WTC11 (cell line): ENCODE measurements around the gene ESAM. TPM values are rescaled to one million over a fixed set of nuclear protein-coding genes. Genes with fewer than 3 reads are reported as not detected.

Experiments
- AR ChIP-seq: fragments of 250-450 bp; sonication (Bioruptor Pico); IDR thresholded peaks from 2 replicates; pipeline ENCODE4 v1.9.0; 2021; ENCODE audit warnings: mild to moderate bottlenecking
- ATF3 ChIP-seq: sonication (generic); formaldehyde crosslinking; conservative IDR thresholded peaks from 2 replicates; pipeline ENCODE4 v1.8.1; 2022; ENCODE audit warnings: mild to moderate bottlenecking, missing genetic modification reagents
- CREB1 ChIP-seq: sonication (generic); formaldehyde crosslinking; IDR thresholded peaks from 2 replicates; pipeline ENCODE4 v1.8.0; 2023; ENCODE audit warnings: mild to moderate bottlenecking, missing genetic modification reagents
- E2F4 ChIP-seq: sonication (generic); formaldehyde crosslinking; IDR thresholded peaks from 2 replicates; pipeline ENCODE4 v1.8.1; 2022; ENCODE audit warnings: low read depth, mild to moderate bottlenecking, moderate library complexity, missing genetic modification reagents, borderline replicate concordance
- EMX1 ChIP-seq: fragments of 250-450 bp; sonication (Bioruptor Pico); IDR thresholded peaks from 2 replicates; pipeline ENCODE4 v1.8.0; 2021; ENCODE audit warnings: mild to moderate bottlenecking
- FOXP4 ChIP-seq: sonication (generic); formaldehyde crosslinking; IDR thresholded peaks from 2 replicates; pipeline ENCODE4 v1.8.0; 2022; ENCODE audit warnings: mild to moderate bottlenecking, missing genetic modification reagents
- HMGXB4 ChIP-seq: sonication (generic); formaldehyde crosslinking; IDR thresholded peaks from 2 replicates; pipeline ENCODE4 v1.8.1; 2023; ENCODE audit warnings: mild to moderate bottlenecking, moderate library complexity, missing genetic modification reagents
- IRF1 ChIP-seq: sonication (generic); formaldehyde crosslinking; IDR thresholded peaks from 2 replicates; pipeline ENCODE4 v1.8.0; 2023; ENCODE audit warnings: missing genetic modification reagents
- KAT7 ChIP-seq: sonication (generic); formaldehyde crosslinking; IDR thresholded peaks from 2 replicates; pipeline ENCODE4 v1.8.1; 2023; ENCODE audit warnings: missing genetic modification reagents, mild to moderate bottlenecking, borderline replicate concordance
- MXD4 ChIP-seq: fragments of 250-450 bp; sonication (Bioruptor Pico); IDR thresholded peaks from 2 replicates; pipeline ENCODE4 v1.8.0; 2021; ENCODE audit warnings: mild to moderate bottlenecking, moderate library complexity, borderline replicate concordance
- MYBL2 ChIP-seq: sonication (generic); formaldehyde crosslinking; IDR thresholded peaks from 2 replicates; pipeline ENCODE4 v1.8.1; 2023; ENCODE audit warnings: mild to moderate bottlenecking, moderate library complexity, missing genetic modification reagents
- NFE2L1 ChIP-seq: sonication (generic); formaldehyde crosslinking; IDR thresholded peaks from 2 replicates; pipeline ENCODE4 v1.8.1; 2023; ENCODE audit warnings: missing genetic modification reagents
- SMAD3 ChIP-seq: sonication (generic); formaldehyde crosslinking; IDR thresholded peaks from 2 replicates; pipeline ENCODE4 v1.8.0; 2022; ENCODE audit warnings: missing genetic modification reagents, mild to moderate bottlenecking, borderline replicate concordance
- SMAD4 ChIP-seq: sonication (generic); formaldehyde crosslinking; IDR thresholded peaks from 2 replicates; pipeline ENCODE4 v1.8.0; 2022; ENCODE audit warnings: mild to moderate bottlenecking, missing genetic modification reagents
- TEAD1 ChIP-seq: sonication (generic); formaldehyde crosslinking; IDR thresholded peaks from 2 replicates; pipeline ENCODE4 v1.8.0; 2022; ENCODE audit warnings: mild to moderate bottlenecking, missing genetic modification reagents
- ZNF138 ChIP-seq: sonication (generic); formaldehyde crosslinking; conservative IDR thresholded peaks from 2 replicates; pipeline ENCODE4 v1.8.1; 2022; ENCODE audit warnings: mild to moderate bottlenecking, moderate library complexity, missing genetic modification reagents
- ZNF232 ChIP-seq: sonication (generic); formaldehyde crosslinking; IDR thresholded peaks from 2 replicates; pipeline ENCODE4 v1.8.0; 2022; ENCODE audit warnings: mild to moderate bottlenecking, missing genetic modification reagents
- ZNF317 ChIP-seq: sonication (generic); formaldehyde crosslinking; IDR thresholded peaks from 2 replicates; pipeline ENCODE4 v1.8.1; 2023; ENCODE audit warnings: low read depth, mild to moderate bottlenecking, moderate library complexity, missing genetic modification reagents, borderline replicate concordance
- ZNF396 ChIP-seq: fragments of 250-450 bp; sonication (Bioruptor Pico); IDR thresholded peaks from 2 replicates; pipeline ENCODE4 v1.8.0; 2021; ENCODE audit warnings: mild to moderate bottlenecking, moderate library complexity, borderline replicate concordance
- total RNA-seq: library from RNA; stranded (reverse); gene quantifications from 3 replicates; pipeline ENCODE4 v1.2.3, GENCODE V29; 2021
- TF ChIP-seq, protein P1 (sequence below): sonication (generic); formaldehyde crosslinking; IDR thresholded peaks from 2 replicates; pipeline ENCODE4 v1.8.0; 2023; ENCODE audit warnings: missing genetic modification reagents, mild to moderate bottlenecking, borderline replicate concordance
- TF ChIP-seq, protein P2 (sequence below): sonication (generic); formaldehyde crosslinking; IDR thresholded peaks from 2 replicates; pipeline ENCODE4 v1.8.0; 2022; ENCODE audit warnings: mild to moderate bottlenecking, missing genetic modification reagents

ESAM gene
- total RNA-seq, 1 experiment from 2014 or later = 0.48 TPM

DNA sequence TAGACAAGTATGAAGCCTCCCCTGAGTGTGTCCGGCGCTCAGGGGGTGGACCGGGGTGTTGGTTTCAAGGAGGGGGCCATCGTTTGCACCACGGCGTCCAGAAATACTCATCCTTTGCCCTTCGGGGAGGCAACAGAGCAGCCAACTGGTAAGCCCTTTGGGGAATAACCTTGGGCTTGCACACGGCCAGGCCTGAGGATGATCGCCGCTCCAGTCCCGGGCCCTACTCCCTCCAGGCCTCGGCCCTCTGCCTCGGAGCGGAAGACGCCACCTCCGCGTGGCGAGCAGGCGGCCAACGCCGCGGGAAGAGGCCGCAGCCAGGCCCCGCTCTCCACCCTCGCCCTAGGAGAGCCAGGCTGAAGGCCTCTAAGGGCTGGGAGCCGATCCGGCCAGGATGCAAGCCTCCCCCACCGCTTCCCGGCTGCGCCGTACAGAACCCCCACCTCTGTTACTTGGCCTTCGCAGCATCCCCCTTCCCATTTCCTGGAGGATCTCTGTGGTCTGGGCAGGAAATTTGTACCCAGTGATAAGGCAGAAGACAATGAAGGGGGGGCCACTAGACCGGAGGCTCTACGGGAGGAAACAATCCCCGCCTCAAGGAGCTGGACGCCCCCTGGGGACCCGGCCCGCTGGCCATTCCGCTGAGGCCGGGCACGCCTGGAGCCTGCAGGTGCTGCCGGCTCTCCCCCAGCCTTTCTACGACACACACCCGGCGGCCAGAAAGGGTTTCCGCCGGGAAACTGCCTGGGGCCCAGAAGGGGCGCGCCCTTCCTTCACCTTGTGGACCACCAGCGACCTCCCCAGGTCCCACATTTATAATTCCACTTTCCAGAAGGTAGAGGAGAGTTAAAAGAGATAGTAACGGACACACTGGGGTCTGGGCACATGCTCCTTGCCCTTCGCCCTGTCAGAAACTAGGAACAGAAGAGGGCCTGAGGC is 2.6 kb downstream of the ESAM start (continued):
- TF ChIP-seq ZNF317 (CRISPR knock-in tag) = no peak
- no peak for TF ChIP-seq ZNF138
- 0 out of 2 replicates have a peak, but pooled peaks have one; percentile 56 for TF ChIP-seq SMAD4
- 0 out of 2 replicates have a peak, but pooled peaks have one; percentile 72 for TF ChIP-seq ZNF232 (CRISPR knock-in tag)
- TF ChIP-seq E2F4 (CRISPR knock-in tag) = 0 out of 2 replicates have a peak, but pooled peaks have one; percentile 68
- TF ChIP-seq HMGXB4 (CRISPR knock-in tag) = 0 out of 2 replicates have a peak, but pooled peaks have one; percentile 21
- TF ChIP-seq SMAD3 (CRISPR knock-in tag) = peak; percentile 92
- no peak for TF ChIP-seq KAT7 (CRISPR knock-in tag)
- TF ChIP-seq, protein P1, sequence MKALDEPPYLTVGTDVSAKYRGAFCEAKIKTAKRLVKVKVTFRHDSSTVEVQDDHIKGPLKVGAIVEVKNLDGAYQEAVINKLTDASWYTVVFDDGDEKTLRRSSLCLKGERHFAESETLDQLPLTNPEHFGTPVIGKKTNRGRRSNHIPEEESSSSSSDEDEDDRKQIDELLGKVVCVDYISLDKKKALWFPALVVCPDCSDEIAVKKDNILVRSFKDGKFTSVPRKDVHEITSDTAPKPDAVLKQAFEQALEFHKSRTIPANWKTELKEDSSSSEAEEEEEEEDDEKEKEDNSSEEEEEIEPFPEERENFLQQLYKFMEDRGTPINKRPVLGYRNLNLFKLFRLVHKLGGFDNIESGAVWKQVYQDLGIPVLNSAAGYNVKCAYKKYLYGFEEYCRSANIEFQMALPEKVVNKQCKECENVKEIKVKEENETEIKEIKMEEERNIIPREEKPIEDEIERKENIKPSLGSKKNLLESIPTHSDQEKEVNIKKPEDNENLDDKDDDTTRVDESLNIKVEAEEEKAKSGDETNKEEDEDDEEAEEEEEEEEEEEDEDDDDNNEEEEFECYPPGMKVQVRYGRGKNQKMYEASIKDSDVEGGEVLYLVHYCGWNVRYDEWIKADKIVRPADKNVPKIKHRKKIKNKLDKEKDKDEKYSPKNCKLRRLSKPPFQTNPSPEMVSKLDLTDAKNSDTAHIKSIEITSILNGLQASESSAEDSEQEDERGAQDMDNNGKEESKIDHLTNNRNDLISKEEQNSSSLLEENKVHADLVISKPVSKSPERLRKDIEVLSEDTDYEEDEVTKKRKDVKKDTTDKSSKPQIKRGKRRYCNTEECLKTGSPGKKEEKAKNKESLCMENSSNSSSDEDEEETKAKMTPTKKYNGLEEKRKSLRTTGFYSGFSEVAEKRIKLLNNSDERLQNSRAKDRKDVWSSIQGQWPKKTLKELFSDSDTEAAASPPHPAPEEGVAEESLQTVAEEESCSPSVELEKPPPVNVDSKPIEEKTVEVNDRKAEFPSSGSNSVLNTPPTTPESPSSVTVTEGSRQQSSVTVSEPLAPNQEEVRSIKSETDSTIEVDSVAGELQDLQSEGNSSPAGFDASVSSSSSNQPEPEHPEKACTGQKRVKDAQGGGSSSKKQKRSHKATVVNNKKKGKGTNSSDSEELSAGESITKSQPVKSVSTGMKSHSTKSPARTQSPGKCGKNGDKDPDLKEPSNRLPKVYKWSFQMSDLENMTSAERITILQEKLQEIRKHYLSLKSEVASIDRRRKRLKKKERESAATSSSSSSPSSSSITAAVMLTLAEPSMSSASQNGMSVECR (CRISPR knock-in tag) = peak; percentile 63; the same call in 1 of the 2 replicates
- TF ChIP-seq EMX1 (CRISPR knock-in tag) = no peak
- 0 out of 2 replicates have a peak, but pooled peaks have one; percentile 61 for TF ChIP-seq IRF1 (CRISPR knock-in tag)
- peak; percentile 91; the same call in 1 of the 2 replicates for TF ChIP-seq FOXP4 (CRISPR knock-in tag)
- TF ChIP-seq, protein P2, sequence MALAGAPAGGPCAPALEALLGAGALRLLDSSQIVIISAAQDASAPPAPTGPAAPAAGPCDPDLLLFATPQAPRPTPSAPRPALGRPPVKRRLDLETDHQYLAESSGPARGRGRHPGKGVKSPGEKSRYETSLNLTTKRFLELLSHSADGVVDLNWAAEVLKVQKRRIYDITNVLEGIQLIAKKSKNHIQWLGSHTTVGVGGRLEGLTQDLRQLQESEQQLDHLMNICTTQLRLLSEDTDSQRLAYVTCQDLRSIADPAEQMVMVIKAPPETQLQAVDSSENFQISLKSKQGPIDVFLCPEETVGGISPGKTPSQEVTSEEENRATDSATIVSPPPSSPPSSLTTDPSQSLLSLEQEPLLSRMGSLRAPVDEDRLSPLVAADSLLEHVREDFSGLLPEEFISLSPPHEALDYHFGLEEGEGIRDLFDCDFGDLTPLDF (CRISPR knock-in tag) = peak; percentile 87; the same call in 1 of the 2 replicates
- peak; percentile 84 for TF ChIP-seq NFE2L1 (CRISPR knock-in tag)
- no peak for TF ChIP-seq AR (CRISPR knock-in tag)
- TF ChIP-seq ZNF396 (CRISPR knock-in tag) = no peak
- TF ChIP-seq TEAD1 (CRISPR knock-in tag) = peak; percentile 82
- no peak for TF ChIP-seq MXD4 (CRISPR knock-in tag)
- TF ChIP-seq CREB1 (CRISPR knock-in tag) = peak; percentile 91
- TF ChIP-seq ATF3 (CRISPR knock-in tag) = peak; percentile 69; the same call in 1 of the 2 replicates
- TF ChIP-seq MYBL2 (CRISPR knock-in tag) = peak; percentile 83; the same call in 1 of the 2 replicates
